Progenitor cell of endocrine pancreas (in vitro differentiated cells): ENCODE measurements around the gene THOP1. TPM values are rescaled to one million over a fixed set of nuclear protein-coding genes. Genes with fewer than 3 reads are reported as not detected.
A peak's percentile ranks its signal among the peaks of the same experiment; 100 is the strongest.

Experiments used
- DNase-seq: peaks from one replicate; pipeline ENCODE4 v3.0.0; 2021; ENCODE audit warnings: low spot score; ENCODE audit not compliant: unreplicated experiment
- H3K27ac Mint-ChIP-seq: 2 replicates; pipeline ENCODE4 v1.8.0; 2021; ENCODE audit warnings: mild to moderate bottlenecking, moderate library complexity, mixed read lengths
- H3K27me3 Mint-ChIP-seq: 2 replicates; pipeline ENCODE4 v1.8.0; 2021; ENCODE audit warnings: mixed read lengths
- H3K36me3 Mint-ChIP-seq: 2 replicates; pipeline ENCODE4 v1.8.0; 2022; ENCODE audit warnings: mixed read lengths; ENCODE audit not compliant: insufficient read depth
- H3K4me1 Mint-ChIP-seq: 2 replicates; pipeline ENCODE4 v1.8.0; 2021; ENCODE audit warnings: low read depth, mixed read lengths
- H3K4me3 Mint-ChIP-seq: 2 replicates; pipeline ENCODE4 v1.8.0; 2021; ENCODE audit warnings: low read depth, mild to moderate bottlenecking, moderate library complexity, mixed read lengths
- H3K9me3 Mint-ChIP-seq: 2 replicates; pipeline ENCODE4 v1.8.0; 2021; ENCODE audit warnings: low read depth, mixed read lengths
- CTCF ChIP-seq: fragments of 200-600 bp; sonication (generic); IDR thresholded peaks from one replicate; pipeline ENCODE4 v1.5.0; 2021; ENCODE audit warnings: antibody characterized with exemption, mild to moderate bottlenecking; ENCODE audit not compliant: unreplicated experiment
- total RNA-seq: library from RNA; stranded (reverse); gene quantifications from 2 replicates; pipeline ENCODE4 v1.2.1, GENCODE V29; 2021

Gene THOP1
- total RNA-seq, 1 donor from 2014 or later, result 108 TPM

GRCh38 chr19:2840794-2841791, 55.8 kb downstream of the THOP1 start, which contains the start of gene ZNF555:
ZNF555 (plus strand) TSS chr19:2841475; CDS start chr19:2841573, 98 bp downstream.
- Mint-ChIP-seq H3K4me3 (peak within 1 kb of the TSS; percentile 86), H3K36me3 (peaks cover 47% of the 10 kb centered on the region), H3K27ac (peak within 1 kb of the TSS; percentile 97), H3K9me3 (peaks cover 22% of the 10 kb centered on the region), H3K4me1 (peaks cover 5% of the 10 kb centered on the region), H3K27me3 (no peaks in the 10 kb centered on the region)
- DNase-seq, result peak; percentile 98
- peak; percentile 61 for TF ChIP-seq CTCF

GRCh38 chr19:2841855-2842574, 56.7 kb downstream of the THOP1 start:
- Mint-ChIP-seq H3K36me3 (peaks cover 47% of the 10 kb centered on the region), H3K4me3 (peak overlapping the region; percentile 84), H3K27ac (peak overlapping the region; percentile 89), H3K27me3 (no peaks in the 10 kb centered on the region), H3K4me1 (peaks cover 5% of the 10 kb centered on the region), H3K9me3 (peaks cover 17% of the 10 kb centered on the region)
- no peak for DNase-seq
- no peak for TF ChIP-seq CTCF

GRCh38 chr19:2845107-2845506, 59.8 kb downstream of the THOP1 start:
- DNase-seq, result no peak
- Mint-ChIP-seq H3K4me3 (no peak overlapping the region), H3K9me3 (peaks cover 26% of the 10 kb centered on the region), H3K27ac (no peak overlapping the region), H3K4me1 (peaks cover 5% of the 10 kb centered on the region), H3K27me3 (no peaks in the 10 kb centered on the region), H3K36me3 (peaks cover 52% of the 10 kb centered on the region)
- no peak for TF ChIP-seq CTCF

GRCh38 chr19:2846180-2846894, 61.0 kb downstream of the THOP1 start:
- TF ChIP-seq CTCF, result no peak
- no peak overlapping the region for H3K27ac Mint-ChIP-seq
- peaks cover 5% of the 10 kb centered on the region for H3K4me1 Mint-ChIP-seq
- DNase-seq, result no peak
- peaks cover 62% of the 10 kb centered on the region for H3K36me3 Mint-ChIP-seq
- H3K9me3 Mint-ChIP-seq, result peaks cover 35% of the 10 kb centered on the region
- H3K4me3 Mint-ChIP-seq, result no peak overlapping the region
- H3K27me3 Mint-ChIP-seq, result no peaks in the 10 kb centered on the region

- Mint-ChIP-seq H3K27ac (no peak overlapping the region), H3K27me3 (no peaks in the 10 kb centered on the region), H3K9me3 (peaks cover 43% of the 10 kb centered on the region), H3K4me3 (no peak overlapping the region), H3K4me1 (peaks cover under 1% of the 10 kb centered on the region), H3K36me3 (peaks cover 69% of the 10 kb centered on the region)
- no peak for DNase-seq
- no peak for TF ChIP-seq CTCF
These were observed 62.2 kb downstream of the THOP1 start for GRCh38 chr19:2847507-2847906.
